ENCODE measurements around the gene TESMIN.

DNA sequence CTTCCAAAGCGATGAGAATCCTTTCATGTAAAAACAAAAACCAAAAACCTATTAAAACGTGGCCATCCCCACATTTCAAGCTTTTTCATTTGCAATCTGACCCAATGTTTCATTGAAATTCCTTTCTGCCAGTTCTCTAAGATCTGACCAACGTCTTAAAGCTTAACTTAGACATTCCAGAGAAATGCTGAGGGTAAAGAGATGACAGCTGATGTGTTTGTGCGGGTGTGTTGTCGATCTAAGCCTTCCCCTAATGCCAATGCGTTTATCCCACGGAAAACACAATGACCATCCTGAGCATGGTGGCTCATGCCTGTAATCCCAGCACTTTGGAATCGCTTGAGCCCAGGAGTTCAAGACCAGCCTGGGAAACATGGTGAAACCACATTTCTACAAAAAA is 6.4 kb upstream of the TESMIN start:
- TF ChIP-seq BHLHE40 (IDR thresholded peaks at IDR 0.05; ENCODE audit: borderline replicate concordance) (no peak), TARDBP (IDR thresholded peaks at IDR 0.05) (no peak), L3MBTL2 (conservative IDR thresholded peaks at IDR 0.05) (no peak), SP1 (IDR thresholded peaks at IDR 0.05) (no peak), ELF4 (IDR thresholded peaks at IDR 0.05) (no peak), FOXM1 (IDR thresholded peaks at IDR 0.05; ENCODE audit: borderline replicate concordance) (no peak)

All from HEK293T (cell line).